ENCODE measurements around the gene ZBTB20. TPM values are rescaled to one million over a fixed set of nuclear protein-coding genes. Genes with fewer than 3 reads are reported as not detected.

Gene ZBTB20
- total and polyA plus RNA-seq, 2 of the 4 experiments (the other 2 are of a cell fraction): 0.75 to 14.7 TPM

DNA sequence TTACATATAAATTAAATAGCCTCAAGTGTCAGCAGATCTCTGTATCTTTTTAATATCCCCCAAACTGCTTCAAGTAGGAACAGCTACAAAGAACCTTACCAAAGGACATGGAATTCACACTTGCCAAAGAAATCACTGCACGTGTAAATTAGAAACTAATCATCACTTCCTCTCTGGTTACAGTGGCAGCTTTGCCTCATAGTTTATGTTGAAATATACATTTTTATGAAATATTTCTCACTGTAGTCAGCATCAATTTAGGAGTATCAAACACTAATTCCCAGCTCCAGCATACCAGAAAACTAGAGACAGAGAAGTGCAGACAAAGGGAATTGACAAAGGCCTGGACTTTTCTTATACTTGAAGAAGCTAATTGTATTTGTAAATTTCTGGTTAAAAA, 592.4 kb downstream of the ZBTB20 start:
- no peak overlapping the region for H3K4me2 ChIP-seq (ENCODE audit: low read depth, low read length)
- peaks cover 10% of the 10 kb centered on the region for H3K4me1 ChIP-seq (ENCODE audit: control insufficient read depth, insufficient read depth, low read length)
- no peaks in the 10 kb centered on the region for H3K9me3 ChIP-seq (ENCODE audit: control insufficient read depth, insufficient read depth, low read length)
- no peak overlapping the region for H4K8ac ChIP-seq (ENCODE audit: low read depth in 2 of 2, low read length in 2 of 2)
- no peak overlapping the region for H2AK5ac ChIP-seq (ENCODE audit: low read depth, low read length)
- dilution Hi-C loops (cut with HindIII; ENCODE audit: low sequenced_read_pairs, unreplicated experiment) (no loop called here), in situ Hi-C loops (cut with MboI; ENCODE audit: low sequenced_read_pairs) (no loop called here), intact Hi-C loops (cut with micrococcal nuclease) (no loop called here)
- no peak overlapping the region for H3K9ac ChIP-seq (ENCODE audit: low read depth, low read length)
- no CpG with 5 or more reads among the region's 1 CpG for WGBS, 2 experiments (ENCODE audit: extremely low coverage in 2 of 2, insufficient read length in 1 of 2)
- H2BK20ac ChIP-seq (ENCODE audit: low read depth, low read length): no peak overlapping the region
- H4K5ac ChIP-seq (ENCODE audit: low read depth, low read length): no peak overlapping the region
- H3K27me3 ChIP-seq (ENCODE audit: control insufficient read depth, insufficient read depth, low read length): no peaks in the 10 kb centered on the region
- H3K36me3 ChIP-seq (ENCODE audit: control insufficient read depth, insufficient read depth, low read length): no peaks in the 10 kb centered on the region
- no peak overlapping the region; the same call in 1 of the 2 replicates for H3K4ac ChIP-seq (ENCODE audit: low read depth, low read length)
- no peak overlapping the region for H2BK15ac ChIP-seq (ENCODE audit: low read depth, low read length)
- no peak overlapping the region for H3K4me3 ChIP-seq (ENCODE audit: insufficient read depth, low read depth, low read length)
- no peak overlapping the region for H3K14ac ChIP-seq (replicated peaks; ENCODE audit: low read depth, low read length)
- 0 out of 2 replicates have a peak, but pooled peaks have one; percentile 9 for TF ChIP-seq BHLHE40 (IDR thresholded peaks at IDR 0.05; ENCODE audit: low read depth, low read length)
- TF ChIP-seq NFE2L2 (IDR thresholded peaks at IDR 0.05; ENCODE audit: low read depth, low read length): no peak
- BruUV-seq (replicated peaks): no TSS peak
- ChIA-PET CTCF (no interaction called here), POLR2A (ENCODE audit: unreplicated experiment) (no interaction called here)
- DNase-seq (no peak), ATAC-seq (ENCODE audit: low read depth) (no peak)
- no peak overlapping the region for H3K23ac ChIP-seq (ENCODE audit: low read depth, low read length)
- H2BK5ac ChIP-seq (ENCODE audit: low read depth, low read length, poor library complexity, severe bottlenecking): no peak overlapping the region
- no peak overlapping the region for H2AK9ac ChIP-seq (replicated peaks; ENCODE audit: low read depth, low read length, poor library complexity)
- H3K79me1 ChIP-seq (ENCODE audit: low read depth in 1 of 2, low read length in 2 of 2): peaks cover 9 to 32% of the 10 kb centered on the region in 2 experiments; a peak in 2 of 4 replicates
- H2BK120ac ChIP-seq (ENCODE audit: low read depth, low read length): no peak overlapping the region
- peak overlapping the region; percentile 22; the same call in 1 of the 2 replicates for H3K18ac ChIP-seq (ENCODE audit: low read depth, low read length)
- 0 out of 2 replicates have a peak, but pooled peaks cover 5% of the 10 kb centered on the region for H4K20me1 ChIP-seq (ENCODE audit: insufficient read depth, low read length)
- no peak overlapping the region for H3K27ac ChIP-seq (ENCODE audit: insufficient read depth, low read length)
- H4K91ac ChIP-seq (ENCODE audit: insufficient read depth, low read depth, low read length): no peak overlapping the region
- H2AFZ ChIP-seq (replicated peaks; ENCODE audit: low read length, poor library complexity): no peak overlapping the region
- peaks cover 4% of the 10 kb centered on the region; the same call in 1 of the 2 replicates for H3K9me1 ChIP-seq (ENCODE audit: insufficient read depth, low read length)
- H3K56ac ChIP-seq (ENCODE audit: extremely low read depth, insufficient read depth, low read length): no peak overlapping the region

Measured in IMR-90 (cell line).